ACC112 (cell line): Measurements from ENCODE around the gene OR2T29.
"Not testable (repeated sequence)": the region's sequence is repeated elsewhere in the genome, so short reads cannot be mapped to it uniquely, and the experiment has no call there.

Experiments
- H2AFZ ChIP-seq: fragments of 200-600 bp; sonication (generic); one replicate; pipeline ENCODE4 v1.6.0; 2017; ENCODE audit warnings: antibody characterized with exemption, low read length; ENCODE audit not compliant: unreplicated experiment
- H3K27ac ChIP-seq: fragments of 200-600 bp; sonication (generic); 2 replicates; pipeline ENCODE4 v1.5.1; 2014; ENCODE audit warnings: low read depth, mild to moderate bottlenecking, antibody characterized with exemption, low read length, moderate library complexity
- H3K27me3 ChIP-seq: fragments of 200-600 bp; sonication (generic); 2 replicates; pipeline ENCODE4 v1.6.1; 2014; ENCODE audit warnings: mild to moderate bottlenecking, antibody characterized with exemption, low read length, moderate library complexity, mixed read lengths; ENCODE audit not compliant: insufficient read depth
- H3K36me3 ChIP-seq: fragments of 200-600 bp; sonication (generic); 2 replicates; pipeline ENCODE4 v1.6.1; 2016; ENCODE audit warnings: mild to moderate bottlenecking, antibody characterized with exemption, low read length, moderate library complexity, mixed read lengths; ENCODE audit not compliant: insufficient read depth
- H3K4me1 ChIP-seq: fragments of 200-600 bp; sonication (generic); one replicate; pipeline ENCODE4 v1.6.1; 2016; ENCODE audit warnings: low read length, mixed read lengths; ENCODE audit not compliant: insufficient read depth, unreplicated experiment, control insufficient read depth
- H3K4me3 ChIP-seq: fragments of 200-600 bp; sonication (generic); 2 replicates; pipeline ENCODE4 v1.5.1; 2014; ENCODE audit warnings: mild to moderate bottlenecking, low read depth, low read length
- H3K79me2 ChIP-seq: fragments of 200-600 bp; sonication (generic); one replicate; pipeline ENCODE4 v1.6.0; 2016; ENCODE audit warnings: low read length; ENCODE audit not compliant: control insufficient read depth, unreplicated experiment, insufficient read depth

OR2T29 gene

GRCh38 chr1:248510217-248510616, 52.4 kb downstream of the OR2T29 start:
- H3K79me2 ChIP-seq, H3K4me3 ChIP-seq, H3K4me1 ChIP-seq, H3K27me3 ChIP-seq, H3K27ac ChIP-seq, H3K36me3 ChIP-seq, H2AFZ ChIP-seq: not testable (repeated sequence)

- H3K4me3 ChIP-seq, H3K27ac ChIP-seq, H3K79me2 ChIP-seq, H3K27me3 ChIP-seq, H2AFZ ChIP-seq, H3K36me3 ChIP-seq, H3K4me1 ChIP-seq: not testable (repeated sequence)
Measured at GRCh38 chr1:248507773-248508172, 54.8 kb downstream of the OR2T29 start, which contains the start of gene OR2G6. Gene OR2G6, plus strand, starts transcription at chr1:248508073. Its CDS starts 13,574 bp downstream, at chr1:248521647.
